HG03095 (cell line): ENCODE measurements around the gene LMCD1.
A peak's percentile ranks its signal among the peaks of the same experiment; 100 is the strongest.

Source experiments
- ATAC-seq: cut with Tn5 transposase; IDR thresholded peaks from one replicate; pipeline ENCODE4 v1.9.1; 2021; ENCODE audit warnings: moderate library complexity; ENCODE audit not compliant: unreplicated experiment

Gene LMCD1

DNA sequence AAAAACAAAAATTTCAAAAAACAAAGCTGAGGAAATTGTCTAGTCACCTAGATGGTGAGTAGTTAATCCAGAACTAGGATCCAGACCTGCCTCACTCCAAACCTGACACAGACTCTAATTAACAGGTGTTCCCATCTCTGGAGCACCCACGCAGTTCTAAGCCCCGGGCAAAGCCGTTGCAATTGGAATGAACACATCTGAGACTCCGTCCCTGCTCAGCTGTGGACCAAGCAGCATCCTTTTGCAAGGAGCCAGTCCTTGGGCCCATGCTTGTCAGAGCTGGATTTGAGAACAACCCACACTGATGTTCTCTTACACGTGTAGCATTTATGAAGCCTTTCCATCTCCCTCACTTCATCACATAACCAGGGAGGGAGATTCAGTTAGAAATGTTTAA, 54.8 kb downstream of the LMCD1 start:
- no peak for ATAC-seq

GRCh38 chr3:8557298-8557697, 55.7 kb downstream of the LMCD1 start:
- no peak for ATAC-seq

DNA sequence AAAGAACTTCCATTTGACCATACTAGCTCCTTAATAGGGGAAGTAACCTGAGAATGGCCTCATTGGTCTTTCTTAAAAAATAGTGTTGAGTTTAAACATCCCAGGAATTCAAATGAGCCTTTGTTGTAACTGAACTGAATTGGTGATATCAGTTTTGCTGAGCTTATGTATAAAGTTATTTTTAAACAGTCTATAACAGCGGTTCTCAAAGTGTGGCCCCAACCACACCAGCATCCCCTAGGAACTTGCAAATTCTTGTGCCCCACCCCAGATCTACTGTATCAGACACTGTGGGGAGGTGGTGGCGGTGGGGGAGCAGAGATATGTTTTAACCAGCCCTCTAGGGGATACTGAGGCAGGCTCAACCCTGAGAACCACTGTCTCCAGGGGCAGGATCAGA, 57.0 kb downstream of the LMCD1 start:
- ATAC-seq, result no peak

- ATAC-seq, result no peak
Observed at GRCh38 chr3:8559351-8559750, 57.7 kb downstream of the LMCD1 start.

GRCh38 chr3:8560366-8561007, 58.9 kb downstream of the LMCD1 start:
- no peak for ATAC-seq

GRCh38 chr3:8561370-8561769, 59.7 kb downstream of the LMCD1 start:
- no peak for ATAC-seq

- no peak for ATAC-seq
Observed at GRCh38 chr3:8562081-8562595, 60.5 kb downstream of the LMCD1 start.

DNA sequence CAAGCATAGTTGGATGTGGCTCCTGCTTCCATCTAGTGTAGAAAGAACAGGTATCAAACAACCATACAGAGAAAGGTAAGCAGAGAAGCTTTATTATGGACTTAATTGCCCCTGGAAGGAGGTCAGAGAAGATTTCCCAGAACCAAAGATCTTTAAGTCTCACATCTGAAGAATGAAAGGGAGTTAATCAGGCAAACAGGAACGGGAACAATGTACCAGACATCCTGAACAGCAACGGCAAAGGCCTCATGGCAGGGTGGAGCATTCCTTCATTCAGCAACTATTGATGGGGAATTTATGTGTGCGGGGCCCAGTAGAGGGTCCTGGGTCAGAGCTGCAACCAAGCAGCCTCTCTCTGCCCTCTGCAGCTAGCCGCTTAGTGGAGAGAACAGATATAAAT, 61.5 kb downstream of the LMCD1 start:
- ATAC-seq, result no peak

DNA sequence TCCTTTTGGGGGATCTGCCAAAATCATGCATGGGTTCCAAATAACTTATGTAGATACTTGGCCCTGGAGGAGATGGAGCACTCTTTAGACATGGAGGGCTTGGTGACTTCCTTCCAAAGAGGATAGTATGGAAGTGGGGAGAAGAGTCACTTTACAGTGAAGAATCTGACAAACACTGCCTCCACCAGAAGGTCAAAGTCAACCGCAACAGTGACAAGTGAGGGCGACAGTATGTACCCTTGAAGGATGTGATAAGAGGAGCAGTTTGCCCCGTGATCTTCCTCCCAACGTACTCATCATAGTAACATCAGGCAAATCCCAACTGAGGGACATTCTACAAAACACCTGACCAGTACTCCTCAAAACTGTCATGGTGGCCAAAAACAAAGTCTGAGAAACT, 62.0 kb downstream of the LMCD1 start:
- no peak for ATAC-seq

DNA sequence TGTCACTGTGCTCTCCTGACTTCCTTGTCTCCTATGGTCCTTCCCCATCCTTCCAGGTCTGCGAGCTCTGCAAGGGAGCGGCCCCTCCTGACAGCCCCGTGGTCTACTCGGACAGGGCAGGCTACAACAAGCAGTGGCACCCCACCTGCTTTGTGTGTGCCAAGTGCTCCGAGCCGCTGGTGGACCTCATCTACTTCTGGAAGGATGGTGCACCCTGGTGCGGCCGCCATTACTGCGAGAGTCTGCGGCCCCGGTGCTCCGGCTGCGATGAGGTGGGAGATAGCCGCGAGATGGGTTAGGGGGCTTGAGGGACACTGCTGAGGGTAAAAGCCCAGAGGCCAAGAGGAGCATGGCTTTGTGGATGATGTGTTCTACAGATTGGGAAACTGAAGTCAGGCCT, 63.8 kb downstream of the LMCD1 start:
- ATAC-seq, result no peak

GRCh38 chr3:8567784-8568575, 66.4 kb downstream of the LMCD1 start:
- no peak for ATAC-seq

DNA sequence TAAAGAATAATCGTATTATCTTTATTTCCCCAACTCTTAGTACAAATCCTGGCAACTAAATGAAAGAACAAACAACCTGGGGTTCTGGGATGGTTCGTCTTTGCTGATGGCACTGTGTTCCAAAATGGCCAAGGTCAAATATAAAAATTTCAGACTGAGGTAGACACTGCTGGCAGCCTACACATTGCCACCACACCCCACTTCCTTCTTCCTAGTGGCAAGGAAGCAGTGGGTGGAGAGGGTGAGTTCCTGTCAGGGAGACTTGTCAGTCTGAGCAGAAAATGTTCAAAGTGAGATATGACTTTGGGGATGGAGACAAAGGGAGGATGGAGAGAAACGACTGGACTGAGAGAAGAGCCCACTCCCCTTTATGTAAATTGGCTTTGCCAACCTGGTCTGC, 69.6 kb downstream of the LMCD1 start:
- no peak for ATAC-seq

- ATAC-seq, result no peak
Observed at GRCh38 chr3:8573342-8573926, 71.8 kb downstream of the LMCD1 start.

DNA sequence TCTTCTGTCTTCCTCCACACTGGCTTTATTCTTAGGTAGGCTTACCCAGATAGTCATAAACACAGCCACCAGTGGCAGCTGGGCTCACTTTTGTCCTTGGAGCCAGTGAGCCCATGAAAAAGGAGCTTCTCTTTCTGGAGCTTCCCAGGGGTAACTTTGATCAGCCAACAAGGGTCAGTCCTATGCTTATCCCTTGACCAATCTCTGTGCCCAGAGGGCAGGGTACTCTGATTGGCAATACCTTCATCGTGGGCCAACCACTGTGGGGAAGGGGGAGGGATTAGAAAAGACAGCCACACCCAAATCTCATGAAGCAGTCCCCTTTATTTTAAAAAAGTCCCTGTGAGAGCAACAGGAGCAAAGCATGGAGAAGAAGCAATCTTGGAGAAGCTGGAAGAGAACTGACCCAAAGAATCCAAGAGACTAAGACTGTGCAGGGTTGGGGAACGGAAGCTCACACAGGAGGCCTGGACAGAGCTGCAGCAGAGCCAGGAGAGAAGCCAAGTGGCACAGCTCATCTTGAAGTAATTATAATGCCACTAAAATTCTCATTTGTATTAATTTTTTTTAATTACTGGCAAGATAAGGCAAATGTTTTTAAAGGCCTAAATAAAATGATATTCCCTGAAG, 72.5 kb downstream of the LMCD1 start:
- ATAC-seq, result no peak

- ATAC-seq, result no peak
Observed at GRCh38 chr3:8574670-8575322, 73.2 kb downstream of the LMCD1 start.

DNA sequence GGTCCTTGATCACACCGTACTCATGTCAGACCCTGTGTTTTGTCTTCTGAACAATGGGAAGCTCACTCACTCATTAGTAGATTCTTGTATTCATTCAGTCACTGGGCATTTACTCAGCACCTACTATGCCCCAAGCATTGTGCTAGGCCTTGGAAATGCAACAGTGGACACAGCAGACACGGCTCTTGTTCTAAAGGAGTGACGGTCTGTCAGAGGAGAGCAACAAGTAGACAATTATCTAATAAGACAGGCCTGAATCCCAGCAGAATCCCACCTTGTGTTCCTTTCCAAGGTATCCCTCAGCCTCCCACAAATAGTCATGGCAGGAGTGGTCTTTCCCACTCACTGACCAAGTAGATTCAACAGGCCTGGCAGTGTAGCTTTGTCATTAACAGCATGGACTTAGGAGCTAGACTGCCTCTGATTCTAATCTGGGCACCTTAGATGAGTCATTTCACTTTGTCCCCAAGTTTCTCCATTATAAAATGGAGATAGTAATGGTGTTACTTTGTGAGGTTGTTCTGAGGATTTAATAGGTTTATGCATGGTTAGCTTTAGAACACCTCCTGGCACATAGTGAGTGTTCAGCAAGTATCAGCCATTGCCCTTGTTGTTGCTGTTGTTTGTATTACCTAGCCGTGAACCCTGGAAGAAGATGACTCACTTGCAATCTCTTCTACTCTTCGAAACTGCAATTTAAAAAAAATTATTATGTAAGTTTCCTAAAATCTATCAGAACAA, 73.9 kb downstream of the LMCD1 start:
- ATAC-seq, result no peak

DNA sequence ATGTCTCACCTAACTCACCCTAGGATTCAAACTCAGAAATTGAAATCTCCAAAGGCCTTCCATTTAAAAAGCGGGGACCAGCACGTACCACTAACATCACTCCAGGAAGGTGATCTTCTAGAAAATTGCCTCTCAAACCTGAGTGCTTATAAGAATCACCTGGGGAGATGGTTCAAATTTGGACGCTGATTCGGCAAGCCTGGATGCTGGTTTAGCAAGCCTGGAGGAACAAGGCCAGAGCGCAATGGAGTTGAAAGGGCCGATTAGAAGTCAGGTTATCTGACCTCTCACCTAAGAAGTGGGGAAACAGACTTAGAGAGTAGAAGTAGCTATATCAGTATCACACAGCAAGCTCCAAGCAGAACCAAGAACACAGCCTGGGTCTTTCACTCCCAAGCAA, 74.8 kb downstream of the LMCD1 start:
- no peak for ATAC-seq

- no peak for ATAC-seq
Observed at GRCh38 chr3:8576841-8577571, 75.4 kb downstream of the LMCD1 start.

- no peak for ATAC-seq
Observed at GRCh38 chr3:8578282-8578681, 76.7 kb downstream of the LMCD1 start.

DNA sequence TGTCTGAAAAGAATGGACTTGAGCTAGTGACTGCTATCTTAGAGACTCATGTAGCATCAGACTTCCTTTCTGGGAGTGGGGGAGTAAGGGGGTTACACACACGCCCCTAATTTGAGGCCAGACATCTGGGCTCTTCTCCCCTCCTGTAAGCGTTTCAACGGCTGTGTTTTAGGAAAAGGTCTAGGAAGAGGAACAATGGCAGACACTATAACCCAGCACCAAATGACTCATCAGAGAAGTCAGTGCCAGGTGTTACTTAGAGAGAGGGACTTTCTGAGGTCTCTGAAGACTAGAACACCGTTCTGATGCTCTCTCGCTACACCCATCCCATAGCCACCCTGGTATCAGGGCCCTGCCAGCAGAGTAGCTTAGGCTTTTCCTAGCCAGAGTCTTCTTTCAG, 77.5 kb downstream of the LMCD1 start:
- ATAC-seq, result peak; percentile 98
